GM19438 (cell line): ENCODE results near the gene MTPN.

Experiments
- ATAC-seq: cut with Tn5 transposase; IDR thresholded peaks from one replicate; pipeline ENCODE4 v1.9.1; 2021; ENCODE audit warnings: low read depth; ENCODE audit not compliant: unreplicated experiment

MTPN gene

GRCh38 chr7:135990258-135990657 is 13.1 kb upstream of the MTPN start:
- no peak for ATAC-seq

- ATAC-seq: no peak
Measured at GRCh38 chr7:135981958-135982646, 4.9 kb upstream of the MTPN start.

- ATAC-seq: peak; percentile 60
Measured at GRCh38 chr7:135980665-135981180, 3.6 kb upstream of the MTPN start.

- no peak for ATAC-seq
Measured at GRCh38 chr7:135980012-135980551, 2.9 kb upstream of the MTPN start.

GRCh38 chr7:135979471-135980011 is 2.4 kb upstream of the MTPN start:
- ATAC-seq: no peak

GRCh38 chr7:135978624-135979023 is 1.5 kb upstream of the MTPN start:
- ATAC-seq: no peak

GRCh38 chr7:135977742-135978066 is 545 bp upstream of the MTPN start:
- no peak for ATAC-seq

- peak; percentile 18 for ATAC-seq
Measured at GRCh38 chr7:135976312-135977006, 700 bp downstream of the MTPN start.

GRCh38 chr7:135975166-135975565 is 2.0 kb downstream of the MTPN start:
- ATAC-seq: no peak

- ATAC-seq: no peak
Measured at GRCh38 chr7:135974667-135975066, 2.5 kb downstream of the MTPN start.

GRCh38 chr7:135971366-135971725 is 5.8 kb downstream of the MTPN start:
- peak; percentile 10 for ATAC-seq

GRCh38 chr7:135970682-135971365 is 6.3 kb downstream of the MTPN start:
- peak; percentile 72 for ATAC-seq

- no peak for ATAC-seq
Measured at GRCh38 chr7:135970045-135970444, 7.1 kb downstream of the MTPN start.

- ATAC-seq: no peak
Measured at GRCh38 chr7:135966341-135967043, 10.7 kb downstream of the MTPN start.

- peak; percentile 48 for ATAC-seq
Measured at GRCh38 chr7:135965602-135966001, 11.6 kb downstream of the MTPN start.

- ATAC-seq: no peak
Measured at GRCh38 chr7:135964791-135965190, 12.4 kb downstream of the MTPN start.

GRCh38 chr7:135964274-135964673 is 12.9 kb downstream of the MTPN start:
- no peak for ATAC-seq

- no peak for ATAC-seq
Measured at GRCh38 chr7:135962802-135963201, 14.4 kb downstream of the MTPN start.

- ATAC-seq: no peak
Measured at GRCh38 chr7:135960709-135961451, 16.3 kb downstream of the MTPN start.
